Hepatocyte (in vitro differentiated cells): Measurements from ENCODE around the gene KNCN.

Experiments used
- CTCF ChIP-seq: fragments of 200-600 bp; sonication (generic); IDR thresholded peaks from 2 replicates; pipeline ENCODE4 v1.5.1; 2016; ENCODE audit warnings: antibody characterized with exemption, mild to moderate bottlenecking; ENCODE audit not compliant: poor library complexity
- EZH2 ChIP-seq: fragments of 200-600 bp; sonication (generic); IDR thresholded peaks from 2 replicates; pipeline ENCODE4 v1.6.1; 2016; ENCODE audit warnings: antibody characterized with exemption, mild to moderate bottlenecking, borderline replicate concordance

GRCh38 chr1:46569116-46569515 is 17.7 kb upstream of the KNCN start:
- no peak for TF ChIP-seq CTCF
- TF ChIP-seq EZH2 = no peak
